ENCODE data around the gene SCAANT1. TPM values are rescaled to one million over a fixed set of nuclear protein-coding genes. Genes with fewer than 3 reads are reported as not detected.

Gene SCAANT1
- not detected in 2 replicates for total RNA-seq

DNA sequence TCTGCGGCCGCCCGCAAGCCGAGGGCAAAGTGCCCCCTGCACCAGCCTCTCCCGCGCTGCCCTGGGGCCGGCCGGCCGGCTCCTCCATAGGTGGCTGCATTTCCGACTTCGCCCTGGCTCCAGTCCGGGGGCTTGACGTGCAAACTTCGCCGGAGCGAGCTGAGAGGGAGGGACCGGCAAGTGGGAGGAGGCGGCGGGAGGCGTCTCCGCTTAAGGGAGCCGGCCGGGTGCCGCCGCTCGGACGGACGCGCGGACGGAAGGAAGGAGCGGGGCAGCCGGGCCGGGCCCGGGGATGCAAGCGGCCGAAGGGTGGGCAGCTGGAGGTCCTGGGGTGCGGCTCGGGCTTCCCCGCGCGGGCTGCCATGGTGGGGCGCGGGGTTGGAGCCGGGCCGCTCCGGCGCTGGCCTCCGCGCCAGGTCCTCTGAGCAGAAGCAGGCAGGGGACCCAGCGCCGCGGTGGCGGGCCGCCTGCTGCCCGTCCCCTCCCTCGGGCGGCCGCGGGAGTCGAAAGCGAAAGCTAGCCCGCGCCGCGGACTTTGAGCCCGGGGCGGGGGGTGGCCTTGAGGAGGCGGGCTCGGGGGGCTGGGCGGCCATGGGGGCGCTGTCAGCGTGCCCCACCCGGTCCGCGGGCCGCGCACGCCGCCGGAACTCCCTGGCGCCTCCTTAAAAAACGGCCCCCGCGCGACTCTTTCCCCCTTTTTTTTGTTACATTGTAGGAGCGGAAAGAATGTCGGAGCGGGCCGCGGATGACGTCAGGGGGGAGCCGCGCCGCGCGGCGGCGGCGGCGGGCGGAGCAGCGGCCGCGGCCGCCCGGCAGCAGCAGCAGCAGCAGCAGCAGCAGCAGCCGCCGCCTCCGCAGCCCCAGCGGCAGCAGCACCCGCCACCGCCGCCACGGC lies at the start of gene SCAANT1:
SCAANT1 (minus strand) TSS at position 511 of the 895 bp plus-strand sequence.

DNA sequence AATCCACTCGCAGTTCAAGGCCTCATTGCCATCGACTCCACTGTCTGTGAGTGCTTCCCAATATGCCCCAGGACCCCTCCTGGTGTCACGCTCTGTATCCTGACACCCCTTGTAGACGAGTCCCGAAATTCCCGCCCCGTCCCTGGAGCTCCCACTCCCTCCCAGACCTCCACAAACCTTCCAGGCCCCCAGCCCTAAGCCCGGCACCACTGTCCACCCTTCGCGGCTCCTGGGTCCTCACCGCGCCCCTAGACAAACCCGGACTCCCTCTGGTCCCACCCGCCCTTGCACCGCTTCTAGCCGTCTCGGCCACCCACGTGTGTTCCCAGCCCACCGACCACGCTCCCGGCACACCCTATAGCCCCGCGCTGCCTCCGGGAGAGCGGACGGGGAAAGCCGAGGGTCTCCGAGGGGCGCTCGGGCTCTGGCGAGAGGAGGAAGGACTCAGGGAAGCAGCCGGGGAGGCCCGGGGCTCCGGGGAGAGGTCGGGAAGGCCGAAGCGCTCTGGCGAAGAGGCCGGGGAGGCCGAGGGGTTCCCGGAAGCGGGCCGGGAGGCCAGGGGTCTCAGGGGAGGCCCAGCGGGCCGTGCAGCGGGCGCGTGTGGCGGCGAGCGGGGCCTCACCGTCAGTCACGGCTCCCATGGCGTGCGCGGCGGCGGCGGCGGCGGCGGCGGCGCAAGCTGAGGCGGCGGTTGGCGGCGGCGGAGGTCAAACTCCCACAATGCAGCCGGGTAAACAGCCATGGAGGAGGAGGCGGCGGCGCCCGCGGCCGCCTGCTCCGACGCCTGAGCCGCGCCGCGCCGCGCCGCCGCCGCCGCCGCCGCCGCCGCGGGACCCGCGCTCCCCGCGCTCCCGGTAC lies 48.8 kb downstream of the SCAANT1 start, which contains the start of the genes ATXN7 and THOC7:
ATXN7 (plus strand) TSS at position 718 of the 858 bp plus-strand sequence. CDS start 48,732 bp downstream, outside the sequence.
THOC7 (minus strand) TSS at position 656 of the 858 bp plus-strand sequence; CDS start at position 641, 15 bp downstream.

Other genes starting within 250 kb of the SCAANT1 start
- gene C3orf49, start 93.1 kb downstream of the SCAANT1 start, total RNA-seq: not detected in 2 replicates
- gene THOC7, start 48.6 kb downstream of the SCAANT1 start, total RNA-seq: 41.7 and 63.9 TPM in 2 replicates
- gene ATXN7, start 48.5 kb downstream of the SCAANT1 start, total RNA-seq: 13.4 and 19.7 TPM in 2 replicates
- 46.8 and 51.5 TPM in 2 replicates for gene PSMD6, start 111.1 kb upstream of the SCAANT1 start, total RNA-seq

Measured in cardiac ventricle fibroblast (primary cell).